Pancreas (tissue), 10 donors: ENCODE measurements around the gene SGK1. TPM values are rescaled to one million over a fixed set of nuclear protein-coding genes. Genes with fewer than 3 reads are reported as not detected.
A peak's percentile ranks its signal among the peaks of the same experiment; 100 is the strongest.

Source experiments
- ATAC-seq, 4 donors: fragments of 200-7000 bp; cut with Tn5 transposase; one replicate each; pipeline versions ENCODE4 v1.8.0 to v1.9.1; 2020; ENCODE audit warnings: mild to moderate bottlenecking in 4 of 4, moderate library complexity in 4 of 4
- DNase-seq, 6 donors: peaks; one replicate each; pipeline ENCODE4 v3.0.0-alpha.2; 2020
- FAIRE-seq: peaks from 2 replicates; lab custom pipeline; 2012; peaks lifted over from hg19 to GRCh38; lab: Jason Lieb, UNC
- H3K27ac ChIP-seq, 4 donors: fragments of 200-600 bp; sonication (generic); 1 replicate in 3 of 4; 2 replicates in 1 of 4; pipeline versions ENCODE4 v1.5.0 to v1.8.0; 2020
- H3K27me3 ChIP-seq, 4 donors: fragments of 200-600 bp; one replicate each; pipeline ENCODE4 v1.8.0; 2021
- H3K36me3 ChIP-seq, 3 donors: fragments of 200-600 bp; sonication (generic) in 1 of 3; one replicate each; pipeline versions ENCODE4 v1.5.0 to v1.8.0; 2020 to 2021
- H3K4me1 ChIP-seq, 3 donors: fragments of 200-600 bp; one replicate each; pipeline ENCODE4 v1.8.0; 2021
- H3K4me3 ChIP-seq, 4 donors: fragments of 200-600 bp; sonication (generic) in 2 of 4; one replicate each; pipeline versions ENCODE4 v1.5.0 to v1.8.0; 2020 to 2021
- H3K9me3 ChIP-seq, 4 donors: fragments of 200-600 bp; one replicate each; pipeline ENCODE4 v1.8.0; 2021
- WGBS, 2 donors: extraction: QIAGEN DNeasy Blood & Tissue Kit; methylation state at CpG; one replicate each; pipeline ENCODE4 v1.1.7; 2013; 5-methylcytosine and 5-hydroxymethylcytosine counted together
- intact Hi-C, 3 donors: fragments of 100-400 bp; cut with DNase I; formaldehyde crosslinking; loops; one replicate each; pipeline versions ENCODE4 v1.11.1 to v1.14.2; 2022
- polyA plus RNA-seq, 2 donors: library from polyadenylated mRNA; stranded (reverse); fragments of 200-250 nt; gene quantifications; one replicate each; pipeline ENCODE4 v1.2.3, GENCODE V29; 2013
- total RNA-seq, 6 donors: library from RNA; stranded (reverse); fragmentation: NEBNext Ultra II Directional in 4 of 6; extraction: Animal tissue kit (Norgen Biotek cat#: 25700) in 4 of 6; gene quantifications; one replicate each; pipeline versions ENCODE4 v1.2.1 to v1.2.4, GENCODE V29; 2021 to 2023
- TF ChIP-seq, protein P1 (sequence below), 4 donors: fragments of 200-600 bp; sonication (generic) in 3 of 4; IDR thresholded peaks; one replicate each; pipeline versions ENCODE4 v1.5.0 to v1.8.0; 2021; ENCODE audit warnings: antibody characterized with exemption in 4 of 4
- donor health status: healthy with polysubstance abuse.
- donor health status: DM: no; HTN: no; CAD: no; lungs with moderate emphysema.
- donor health status: DM: no; HTN: no; CAD: no.
- donor health status: control.
- donor health status: control.
- donor health status: Bipolar disorder and iron deficiency.
- donor health status: DM: yes; HTN: yes; CAD: no.
- donor health status: DM: no; HTN: no; CAD: no.
- donor health status: DM: no; HTN: no; CAD: no.
- donor health status: DM: yes; HTN: yes; CAD: no.

Gene SGK1
- total and polyA plus RNA-seq, 8 donors = 56.8 to 189 (median 95.4) TPM

DNA sequence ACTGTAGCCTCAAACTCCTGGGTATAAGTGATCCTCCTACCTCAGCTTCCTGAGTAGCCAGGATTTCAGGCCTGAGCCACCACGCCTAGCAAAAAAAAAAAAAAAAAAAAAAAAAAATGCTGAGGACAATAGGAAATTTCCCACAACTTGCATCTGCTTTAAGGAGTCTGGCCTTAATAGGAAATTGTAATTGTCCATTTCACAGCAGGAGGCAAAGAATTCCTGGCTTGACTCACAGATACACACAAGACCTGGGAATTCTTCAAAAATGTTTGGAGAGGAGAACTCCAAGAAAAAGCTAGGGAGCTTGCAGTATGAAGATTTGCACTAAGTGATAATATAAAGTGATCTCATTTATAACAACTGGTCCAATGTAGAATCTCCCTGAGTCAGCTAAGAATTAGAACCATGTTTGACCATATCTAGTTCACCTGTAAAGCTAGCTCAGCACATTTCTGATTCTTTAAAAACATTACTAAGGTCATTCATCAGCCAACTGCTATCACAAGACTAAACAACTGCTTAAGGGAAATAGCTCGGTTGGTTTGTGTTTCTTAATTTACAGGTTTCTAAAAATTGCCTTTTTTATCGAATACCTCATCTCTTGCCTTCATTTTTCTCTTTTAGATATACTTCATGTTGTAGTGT, 185.3 kb downstream of the SGK1 start:
- 67 to 81% methylated on average over 3 of the region's 3 CpGs for WGBS, 2 donors
- FAIRE-seq (no peak), ATAC-seq (no peak), DNase-seq (no peak)
- no peaks in the 10 kb centered on the region for H3K27me3 ChIP-seq
- H3K36me3 ChIP-seq = no peaks in the 10 kb centered on the region
- H3K9me3 ChIP-seq = no peaks in the 10 kb centered on the region
- no peaks in the 10 kb centered on the region for H3K4me1 ChIP-seq
- no peak overlapping the region for H3K27ac ChIP-seq
- TF ChIP-seq, protein P1, sequence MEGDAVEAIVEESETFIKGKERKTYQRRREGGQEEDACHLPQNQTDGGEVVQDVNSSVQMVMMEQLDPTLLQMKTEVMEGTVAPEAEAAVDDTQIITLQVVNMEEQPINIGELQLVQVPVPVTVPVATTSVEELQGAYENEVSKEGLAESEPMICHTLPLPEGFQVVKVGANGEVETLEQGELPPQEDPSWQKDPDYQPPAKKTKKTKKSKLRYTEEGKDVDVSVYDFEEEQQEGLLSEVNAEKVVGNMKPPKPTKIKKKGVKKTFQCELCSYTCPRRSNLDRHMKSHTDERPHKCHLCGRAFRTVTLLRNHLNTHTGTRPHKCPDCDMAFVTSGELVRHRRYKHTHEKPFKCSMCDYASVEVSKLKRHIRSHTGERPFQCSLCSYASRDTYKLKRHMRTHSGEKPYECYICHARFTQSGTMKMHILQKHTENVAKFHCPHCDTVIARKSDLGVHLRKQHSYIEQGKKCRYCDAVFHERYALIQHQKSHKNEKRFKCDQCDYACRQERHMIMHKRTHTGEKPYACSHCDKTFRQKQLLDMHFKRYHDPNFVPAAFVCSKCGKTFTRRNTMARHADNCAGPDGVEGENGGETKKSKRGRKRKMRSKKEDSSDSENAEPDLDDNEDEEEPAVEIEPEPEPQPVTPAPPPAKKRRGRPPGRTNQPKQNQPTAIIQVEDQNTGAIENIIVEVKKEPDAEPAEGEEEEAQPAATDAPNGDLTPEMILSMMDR (IDR thresholded peaks at IDR 0.05) = no peak
- intact Hi-C loops = no loop called here
- no peak overlapping the region for H3K4me3 ChIP-seq

DNA sequence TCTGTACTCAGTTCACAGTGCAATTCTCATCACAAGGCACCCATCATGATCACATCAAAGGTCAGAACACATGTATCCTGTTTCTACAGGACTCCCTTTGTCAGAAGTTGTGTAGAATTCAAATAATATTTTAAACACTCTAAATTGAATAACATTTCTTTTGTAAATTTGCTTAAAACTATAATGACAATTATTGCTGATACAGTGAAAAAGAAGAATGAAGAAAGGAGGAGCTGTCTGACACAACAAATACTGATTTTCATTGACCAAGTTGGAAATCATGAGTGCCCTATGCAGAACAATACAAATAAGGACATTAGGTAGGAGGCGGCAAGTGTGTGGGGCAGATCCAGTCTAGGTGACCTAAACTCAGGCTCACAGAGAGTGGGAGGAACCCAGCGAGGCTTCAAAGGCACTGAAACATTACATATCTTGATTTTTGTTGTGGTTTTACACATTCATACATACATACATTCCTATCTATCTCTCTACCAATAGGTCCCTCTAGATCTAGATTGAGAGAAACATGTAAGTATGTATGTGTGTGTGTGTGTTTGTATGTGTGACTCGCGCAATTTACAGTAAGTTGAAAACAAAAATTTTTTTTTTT, 186.3 kb downstream of the SGK1 start:
- H3K4me3 ChIP-seq = no peak overlapping the region
- H3K27ac ChIP-seq = no peak overlapping the region
- intact Hi-C loops = no loop called here
- FAIRE-seq (no peak), ATAC-seq (no peak), DNase-seq (no peak)
- no peaks in the 10 kb centered on the region for H3K4me1 ChIP-seq
- H3K36me3 ChIP-seq = no peaks in the 10 kb centered on the region
- no peaks in the 10 kb centered on the region for H3K27me3 ChIP-seq
- WGBS, 2 donors = 87 to 99% methylated on average over 4 of the region's 4 CpGs
- TF ChIP-seq, protein P1 (IDR thresholded peaks at IDR 0.05) = no peak
- H3K9me3 ChIP-seq = no peaks in the 10 kb centered on the region

DNA sequence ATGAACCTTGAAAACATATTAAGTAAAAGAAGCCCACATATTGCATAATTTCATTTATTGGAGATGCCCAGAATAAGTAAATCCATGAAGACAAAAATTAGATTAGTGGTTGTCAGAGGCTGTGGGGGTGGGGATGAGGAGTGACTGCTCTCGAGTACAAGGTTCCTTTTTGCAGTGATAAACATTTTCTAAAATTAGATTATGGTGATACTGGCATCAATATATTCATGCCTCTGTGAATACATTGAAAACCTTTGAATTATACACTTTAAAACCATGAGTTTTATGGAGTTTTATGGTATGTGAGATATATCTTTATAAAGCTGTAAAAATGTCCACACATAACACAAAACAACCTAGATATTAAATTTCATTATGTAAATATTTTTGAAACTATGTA, 189.8 kb downstream of the SGK1 start:
- TF ChIP-seq, protein P1 (IDR thresholded peaks at IDR 0.05) = no peak
- no peak for ATAC-seq
- H3K27me3 ChIP-seq = no peaks in the 10 kb centered on the region
- H3K9me3 ChIP-seq = no peaks in the 10 kb centered on the region
- FAIRE-seq = no peak
- H3K27ac ChIP-seq = no peak overlapping the region
- DNase-seq = no peak
- 19% methylated on average over 1 of the region's 1 CpG for WGBS, 2 donors
- no peaks in the 10 kb centered on the region for H3K36me3 ChIP-seq
- peaks cover 0 to 3% (median 0%) of the 10 kb centered on the region in 3 donors for H3K4me1 ChIP-seq
- intact Hi-C loops = loop anchor here in 1 of 3 donors (10.0 kb wide), 1 partner anchor 697 kb away; no protein-coding TSS in a partner anchor
- H3K4me3 ChIP-seq = no peak overlapping the region

DNA sequence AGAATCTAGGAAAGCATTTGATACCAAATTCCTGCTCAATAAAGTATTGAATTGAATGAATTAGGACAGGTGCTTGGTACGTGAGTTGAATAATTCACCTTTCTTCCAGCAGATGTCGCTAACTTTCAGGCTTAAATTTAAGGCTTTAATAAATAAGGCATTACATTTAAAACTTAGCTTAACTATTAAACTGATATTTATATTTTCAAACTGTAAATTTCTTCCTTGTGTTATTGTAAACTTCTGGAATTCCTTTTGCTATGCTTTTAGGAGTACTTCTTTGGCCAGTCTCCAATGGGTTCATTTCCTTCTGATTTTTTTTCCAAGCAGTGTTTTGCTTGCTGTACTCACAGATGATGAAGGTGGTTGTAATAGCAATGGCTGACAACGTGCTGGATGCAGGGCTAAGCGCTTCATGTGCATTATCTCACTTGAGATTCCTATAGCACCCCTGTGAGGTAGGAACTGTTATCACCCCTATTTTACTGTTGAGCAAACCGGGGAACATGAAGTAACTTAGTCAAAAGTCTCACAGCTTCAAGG, 194.2 kb downstream of the SGK1 start:
- no peak overlapping the region for H3K4me3 ChIP-seq
- intact Hi-C loops = loop anchor here in 1 of 3 donors (10.0 kb wide), 1 partner anchor 701 kb away; no protein-coding TSS in a partner anchor
- DNase-seq (no peak), FAIRE-seq (peak; percentile 49), ATAC-seq (peak; percentile 67 to 82 (median 74))
- TF ChIP-seq, protein P1 (IDR thresholded peaks at IDR 0.05) = peak; percentile 24 to 70 (median 64)
- H3K4me1 ChIP-seq = peaks cover 0 to 3% (median 0%) of the 10 kb centered on the region in 3 donors
- H3K36me3 ChIP-seq = no peaks in the 10 kb centered on the region
- no peak overlapping the region for H3K27ac ChIP-seq
- no peaks in the 10 kb centered on the region for H3K27me3 ChIP-seq
- no peaks in the 10 kb centered on the region for H3K9me3 ChIP-seq
- WGBS, 2 donors = 8 to 14% methylated on average over 5 of the region's 5 CpGs
